ENCODE data around the gene LPGAT1. TPM values are rescaled to one million over a fixed set of nuclear protein-coding genes. Genes with fewer than 3 reads are reported as not detected.
"Not testable (repeated sequence)": the region's sequence is repeated elsewhere in the genome, so short reads cannot be mapped to it uniquely, and the experiment has no call there.

LPGAT1 gene
- total and polyA plus RNA-seq, 2 donors from 2014 or later, result 7.1 to 67.4 TPM

- FAIRE-seq (no peak), DNase-seq (peak; percentile 78 to 87 (median 84))
- Histone ChIP-seq H3K4me1 (ENCODE audit: control insufficient read depth in 2 of 3, insufficient read depth in 2 of 3, low read depth in 1 of 3, low read length in 3 of 3) (peaks cover 0 to 4% (median 2%) of the 10 kb centered on the region in 3 donors), H3K9ac (ENCODE audit: low read length in 3 of 3) (peak overlapping the region in 1 of 3 donors; percentile 26), H3K4me3 (ENCODE audit: low read length in 3 of 3) (peak overlapping the region in 2 of 3 donors; percentile 25 to 28), H3K27ac (ENCODE audit: low read depth in 2 of 2, low read length in 2 of 2) (no peak overlapping the region), H3K27me3 (ENCODE audit: control insufficient read depth, insufficient read depth, low read length) (no peaks in the 10 kb centered on the region), H3K9me3 (ENCODE audit: control insufficient read depth in 2 of 3, insufficient read depth in 1 of 3, low read length in 3 of 3) (no peaks in the 10 kb centered on the region), H3K36me3 (ENCODE audit: control insufficient read depth in 2 of 3, insufficient read depth in 3 of 3, low read length in 3 of 3) (no peaks in the 10 kb centered on the region)
- intact Hi-C loops (cut with DNase I), result no loop called here
- peak; percentile 95 for TF ChIP-seq CTCF (IDR thresholded peaks at IDR 0.05; ENCODE audit: borderline replicate concordance, extremely low read depth, insufficient read depth)
Observed at GRCh38 chr1:211698161-211699026, 132.2 kb downstream of the LPGAT1 start.

- Histone ChIP-seq H3K4me1 (ENCODE audit: control insufficient read depth in 2 of 3, insufficient read depth in 2 of 3, low read depth in 1 of 3, low read length in 3 of 3) (peaks cover 0 to 4% (median 2%) of the 10 kb centered on the region in 3 donors), H3K36me3 (ENCODE audit: control insufficient read depth in 2 of 3, insufficient read depth in 3 of 3, low read length in 3 of 3) (no peaks in the 10 kb centered on the region), H3K9me3 (ENCODE audit: control insufficient read depth in 2 of 3, insufficient read depth in 1 of 3, low read length in 3 of 3) (no peaks in the 10 kb centered on the region), H3K27me3 (ENCODE audit: control insufficient read depth, insufficient read depth, low read length) (no peaks in the 10 kb centered on the region), H3K9ac (ENCODE audit: low read length in 3 of 3) (no peak overlapping the region), H3K27ac (ENCODE audit: low read depth in 2 of 2, low read length in 2 of 2) (no peak overlapping the region), H3K4me3 (ENCODE audit: low read length in 3 of 3) (no peak overlapping the region)
- intact Hi-C loops (cut with DNase I), result no loop called here
- no peak for FAIRE-seq
- DNase-seq, result peak in 1 of 5 donors; percentile 31
- no peak for TF ChIP-seq CTCF (IDR thresholded peaks at IDR 0.05; ENCODE audit: borderline replicate concordance, extremely low read depth, insufficient read depth)
Observed at GRCh38 chr1:211697356-211697755, 133.2 kb downstream of the LPGAT1 start.

GRCh38 chr1:211695135-211695816 lies 135.3 kb downstream of the LPGAT1 start:
- peaks cover 0 to 4% (median 2%) of the 10 kb centered on the region in 3 donors for H3K4me1 ChIP-seq (ENCODE audit: control insufficient read depth in 2 of 3, insufficient read depth in 2 of 3, low read depth in 1 of 3, low read length in 3 of 3)
- no peaks in the 10 kb centered on the region for H3K9me3 ChIP-seq (ENCODE audit: control insufficient read depth in 2 of 3, insufficient read depth in 1 of 3, low read length in 3 of 3)
- no peaks in the 10 kb centered on the region for H3K36me3 ChIP-seq (ENCODE audit: control insufficient read depth in 2 of 3, insufficient read depth in 3 of 3, low read length in 3 of 3)
- no peak overlapping the region for H3K27ac ChIP-seq (ENCODE audit: low read depth in 2 of 2, low read length in 2 of 2)
- H3K27me3 ChIP-seq (ENCODE audit: control insufficient read depth, insufficient read depth, low read length), result no peaks in the 10 kb centered on the region
- FAIRE-seq (no peak), DNase-seq (no peak)
- no peak overlapping the region for H3K4me3 ChIP-seq (ENCODE audit: low read length in 3 of 3)
- H3K9ac ChIP-seq (ENCODE audit: low read length in 3 of 3), result no peak overlapping the region
- TF ChIP-seq CTCF (IDR thresholded peaks at IDR 0.05; ENCODE audit: borderline replicate concordance, extremely low read depth, insufficient read depth), result no peak
- intact Hi-C loops (cut with DNase I), result no loop called here

- FAIRE-seq; H3K9ac ChIP-seq (ENCODE audit: low read length in 3 of 3); H3K36me3 ChIP-seq (ENCODE audit: control insufficient read depth in 2 of 3, insufficient read depth in 3 of 3, low read length in 3 of 3); H3K9me3 ChIP-seq (ENCODE audit: control insufficient read depth in 2 of 3, insufficient read depth in 1 of 3, low read length in 3 of 3); H3K4me1 ChIP-seq (ENCODE audit: control insufficient read depth in 2 of 3, insufficient read depth in 2 of 3, low read depth in 1 of 3, low read length in 3 of 3); H3K27ac ChIP-seq (ENCODE audit: low read depth in 2 of 2, low read length in 2 of 2); H3K27me3 ChIP-seq (ENCODE audit: control insufficient read depth, insufficient read depth, low read length); H3K4me3 ChIP-seq (ENCODE audit: low read length in 3 of 3); DNase-seq; intact Hi-C loops (cut with DNase I): not testable (repeated sequence)
Observed at GRCh38 chr1:211693911-211694310, 136.7 kb downstream of the LPGAT1 start.
